Naive thymus-derived CD4-positive, alpha-beta T cell (primary cell): Measurements from ENCODE around the gene FBXO3. TPM values are rescaled to one million over a fixed set of nuclear protein-coding genes. Genes with fewer than 3 reads are reported as not detected.

Experiments
- ATAC-seq: fragments of 150-1000 bp; cut with Tn5 transposase; 2 replicates; pipeline ENCODE4 v1.10.0; 2021; ENCODE audit warnings: mild to moderate bottlenecking, moderate library complexity
- CTCF ChIA-PET: fragments of 350-600 bp; sonication (Branson Sonifier 250); formaldehyde crosslinking; loops from one replicate; lab custom pipeline; 2021; ENCODE audit warnings: antibody characterized with exemption; lab: Charles Lee
- POLR2A ChIA-PET: fragments of 350-600 bp; sonication (Branson Sonifier 250); formaldehyde crosslinking; loops from one replicate; lab custom pipeline; 2021; ENCODE audit warnings: antibody characterized with exemption, inconsistent platforms; lab: Charles Lee
- DNase-seq, 9 donors: peaks; one replicate each; pipeline versions ENCODE4 v3.0.0 to v3.0.0-alpha.2; 2020 to 2022; ENCODE audit warnings: mixed read lengths in 1 of 9
- H3K27ac ChIP-seq: one replicate; pipeline ENCODE4 v1.7.0; 2013; ENCODE audit warnings: mild to moderate bottlenecking, low read depth, low read length, moderate library complexity
- H3K27me3 ChIP-seq, 2 donors: one replicate each; pipeline ENCODE4 v1.7.0; 2013; ENCODE audit warnings: low read length in 2 of 2, mild to moderate bottlenecking in 2 of 2, moderate library complexity in 2 of 2; ENCODE audit not compliant: control insufficient read depth in 2 of 2, insufficient read depth in 2 of 2
- H3K36me3 ChIP-seq, 3 experiments: 1 replicate in 2 of 3; 2 replicates in 1 of 3; pipeline ENCODE4 v1.7.0; 2013; ENCODE audit warnings: low read length in 3 of 3, mild to moderate bottlenecking in 3 of 3, moderate library complexity in 1 of 3; ENCODE audit not compliant: insufficient read depth in 3 of 3, control insufficient read depth in 2 of 3
- H3K4me1 ChIP-seq, 2 donors: one replicate each; pipeline ENCODE4 v1.7.0; 2013; ENCODE audit warnings: low read length in 2 of 2, mild to moderate bottlenecking in 2 of 2, moderate library complexity in 1 of 2; ENCODE audit not compliant: control insufficient read depth in 2 of 2, insufficient read depth in 2 of 2
- H3K4me3 ChIP-seq: 2 replicates; pipeline ENCODE4 v1.7.0; 2013; ENCODE audit warnings: mild to moderate bottlenecking, low read length
- H3K9me3 ChIP-seq, 3 experiments: 1 replicate in 2 of 3; 2 replicates in 1 of 3; pipeline ENCODE4 v1.7.0; 2013; ENCODE audit warnings: low read length in 3 of 3; ENCODE audit not compliant: control insufficient read depth in 2 of 3
- H3K27ac Mint-ChIP-seq, 9 donors: one replicate each; pipeline ENCODE4 v1.8.0; 2020 to 2022; ENCODE audit warnings: mixed read lengths in 9 of 9, mild to moderate bottlenecking in 8 of 9, moderate library complexity in 5 of 9, inconsistent platforms in 2 of 9
- H3K27me3 Mint-ChIP-seq, 5 donors: one replicate each; pipeline ENCODE4 v1.8.0; 2021 to 2022; ENCODE audit warnings: mixed read lengths in 5 of 5, mild to moderate bottlenecking in 1 of 5
- H3K36me3 Mint-ChIP-seq, 5 donors: one replicate each; pipeline ENCODE4 v1.8.0; 2020 to 2022; ENCODE audit warnings: mixed read lengths in 5 of 5, mild to moderate bottlenecking in 3 of 5, inconsistent platforms in 1 of 5
- H3K4me1 Mint-ChIP-seq, 7 donors: one replicate each; pipeline ENCODE4 v1.8.0; 2020 to 2022; ENCODE audit warnings: mixed read lengths in 7 of 7, mild to moderate bottlenecking in 3 of 7, inconsistent platforms in 1 of 7
- H3K4me3 Mint-ChIP-seq, 10 donors: one replicate each; pipeline ENCODE4 v1.8.0; 2020 to 2022; ENCODE audit warnings: mild to moderate bottlenecking in 10 of 10, mixed read lengths in 10 of 10, moderate library complexity in 6 of 10, inconsistent platforms in 2 of 10
- H3K9me3 Mint-ChIP-seq, 11 donors: one replicate each; pipeline ENCODE4 v1.8.0; 2020 to 2022; ENCODE audit warnings: mixed read lengths in 11 of 11, mild to moderate bottlenecking in 4 of 11, inconsistent platforms in 1 of 11, moderate library complexity in 1 of 11
- intact Hi-C, 2 donors: fragments of 100-400 bp; cut with micrococcal nuclease; formaldehyde crosslinking; loops; one replicate each; pipeline ENCODE4 v1.15.1; 2023
- polyA plus RNA-seq, 2 donors: library from polyadenylated mRNA; unstranded; fragments of 300-500 nt; fragmentation: Illumina TruSeq; gene quantifications; one replicate each; pipeline ENCODE4 v1.2.3, GENCODE V29; 2021
- total RNA-seq, 6 experiments: library from RNA in 5 of 6; stranded (reverse) in 5 of 6; gene quantifications; 1 replicate in 5 of 6; 2 replicates in 1 of 6; pipeline ENCODE4 v1.2.3 and lab custom pipeline; 2021 to 2026

Gene FBXO3
- total and polyA plus RNA-seq, 7 experiments from 2014 or later, result 22.6 to 55.7 (median 43.1) TPM

GRCh38 chr11:33716243-33716642, 58.1 kb downstream of the FBXO3 start:
- Histone ChIP-seq H3K27ac (no peak overlapping the region), H3K27me3 (no peaks in the 10 kb centered on the region), H3K4me3 (no peak overlapping the region), H3K4me1 (no peaks in the 10 kb centered on the region), H3K36me3 (peaks cover 0 to 32% (median 0%) of the 10 kb centered on the region in 3 experiments), H3K9me3 (no peaks in the 10 kb centered on the region)
- H3K36me3 Mint-ChIP-seq, result peaks cover 7 to 33% (median 14%) of the 10 kb centered on the region in 5 donors
- no peak overlapping the region for H3K4me3 Mint-ChIP-seq
- no peak overlapping the region for H3K27ac Mint-ChIP-seq
- no peaks in the 10 kb centered on the region for H3K27me3 Mint-ChIP-seq
- no peak for ATAC-seq
- peak in 2 of 9 donors; percentile 10 to 23 for DNase-seq
- intact Hi-C loops, result loop anchor here (1.0 to 2.0 kb wide), 3 partner anchors 19 to 113 kb away; no protein-coding TSS in a partner anchor
- no peaks in the 10 kb centered on the region for H3K9me3 Mint-ChIP-seq
- CTCF ChIA-PET, result interaction anchor here (0.5 to 2.3 kb wide), 6 partner anchors 12 to 191 kb away, joined by 3 to 30 read pairs (median 4); no protein-coding TSS in a partner anchor
- POLR2A ChIA-PET, result interaction anchor here (1.3 kb wide), 1 partner anchor 26 kb away, joined by 4 read pairs; no protein-coding TSS in a partner anchor
- H3K4me1 Mint-ChIP-seq, result peaks cover 0 to 7% (median 0%) of the 10 kb centered on the region in 7 donors

- Mint-ChIP-seq H3K27ac (no peak overlapping the region), H3K4me1 (peaks cover 0 to 2% (median 0%) of the 10 kb centered on the region in 7 donors), H3K9me3 (no peaks in the 10 kb centered on the region), H3K36me3 (peaks cover 8 to 37% (median 15%) of the 10 kb centered on the region in 5 donors), H3K4me3 (no peak overlapping the region), H3K27me3 (no peaks in the 10 kb centered on the region)
- CTCF ChIA-PET, result interaction anchor here (0.6 to 1.3 kb wide), 4 partner anchors 28 to 1469 kb away, joined by 3 to 5 read pairs (median 4); no protein-coding TSS in a partner anchor
- H3K27me3 ChIP-seq, result no peaks in the 10 kb centered on the region
- intact Hi-C loops, result no loop called here
- no peaks in the 10 kb centered on the region for H3K9me3 ChIP-seq
- no peaks in the 10 kb centered on the region for H3K4me1 ChIP-seq
- H3K27ac ChIP-seq, result no peak overlapping the region
- peaks cover 0 to 33% (median 0%) of the 10 kb centered on the region in 3 experiments for H3K36me3 ChIP-seq
- POLR2A ChIA-PET, result no interaction called here
- ATAC-seq (no peak), DNase-seq (no peak)
- H3K4me3 ChIP-seq, result no peak overlapping the region
Measured at GRCh38 chr11:33713856-33714398, 60.4 kb downstream of the FBXO3 start.

GRCh38 chr11:33713151-33713855, 61.0 kb downstream of the FBXO3 start:
- intact Hi-C loops, result no loop called here
- ChIA-PET POLR2A (no interaction called here), CTCF (interaction anchor here (1.0 to 1.1 kb wide), 2 partner anchors 93 to 459 kb away, joined by 3 to 4 read pairs; no protein-coding TSS in a partner anchor)
- no peak overlapping the region for H3K27ac ChIP-seq
- Mint-ChIP-seq H3K4me1 (peaks cover 0 to 5% (median 0%) of the 10 kb centered on the region in 7 donors), H3K4me3 (no peak overlapping the region), H3K27me3 (no peaks in the 10 kb centered on the region), H3K36me3 (peaks cover 6 to 38% (median 20%) of the 10 kb centered on the region in 5 donors), H3K27ac (no peak overlapping the region), H3K9me3 (no peaks in the 10 kb centered on the region)
- peaks cover 0 to 37% (median 0%) of the 10 kb centered on the region in 3 experiments for H3K36me3 ChIP-seq
- no peaks in the 10 kb centered on the region for H3K9me3 ChIP-seq
- no peaks in the 10 kb centered on the region for H3K27me3 ChIP-seq
- ATAC-seq (no peak), DNase-seq (no peak)
- no peaks in the 10 kb centered on the region for H3K4me1 ChIP-seq
- no peak overlapping the region for H3K4me3 ChIP-seq

GRCh38 chr11:33712436-33712835, 61.9 kb downstream of the FBXO3 start:
- Mint-ChIP-seq H3K9me3 (no peaks in the 10 kb centered on the region), H3K4me3 (no peak overlapping the region), H3K4me1 (peaks cover 0 to 7% (median 0%) of the 10 kb centered on the region in 7 donors), H3K27me3 (no peaks in the 10 kb centered on the region), H3K27ac (no peak overlapping the region), H3K36me3 (peaks cover 6 to 38% (median 17%) of the 10 kb centered on the region in 5 donors)
- DNase-seq, result no peak
- intact Hi-C loops, result no loop called here
- ChIA-PET POLR2A (no interaction called here), CTCF (no interaction called here)
- Histone ChIP-seq H3K4me1 (no peaks in the 10 kb centered on the region), H3K27me3 (no peaks in the 10 kb centered on the region), H3K36me3 (peaks cover 0 to 36% (median 0%) of the 10 kb centered on the region in 3 experiments), H3K9me3 (no peaks in the 10 kb centered on the region), H3K27ac (no peak overlapping the region), H3K4me3 (no peak overlapping the region)
- no peak for ATAC-seq

GRCh38 chr11:33709466-33709865, 64.9 kb downstream of the FBXO3 start:
- ATAC-seq, result no peak
- no peaks in the 10 kb centered on the region for H3K9me3 Mint-ChIP-seq

GRCh38 chr11:33708985-33709384, 65.3 kb downstream of the FBXO3 start:
- Mint-ChIP-seq H3K27ac (no peak overlapping the region), H3K4me3 (no peak overlapping the region), H3K9me3 (no peaks in the 10 kb centered on the region), H3K36me3 (peaks cover 0 to 30% (median 12%) of the 10 kb centered on the region in 5 donors), H3K27me3 (no peaks in the 10 kb centered on the region), H3K4me1 (peaks cover 4 to 24% (median 6%) of the 10 kb centered on the region in 7 donors)
- DNase-seq, result no peak
- Histone ChIP-seq H3K4me3 (no peak overlapping the region), H3K27me3 (no peaks in the 10 kb centered on the region), H3K4me1 (no peaks in the 10 kb centered on the region), H3K27ac (no peak overlapping the region), H3K36me3 (peaks cover 0 to 24% (median 0%) of the 10 kb centered on the region in 3 experiments), H3K9me3 (no peaks in the 10 kb centered on the region)
- ChIA-PET POLR2A (no interaction called here), CTCF (interaction anchor here (0.6 kb wide), 1 partner anchor 342 kb away, joined by 4 read pairs; no protein-coding TSS in a partner anchor)
- intact Hi-C loops, result loop anchor here (10.0 kb wide), 2 partner anchors 536 to 674 kb away; partner anchors contain the start of gene TCP11L1 (in 1 of the 2)
- no peak for ATAC-seq

More at GRCh38 chr11:33709466-33709865, 64.9 kb downstream of the FBXO3 start:
- Histone ChIP-seq H3K4me1 (no peaks in the 10 kb centered on the region), H3K27me3 (no peaks in the 10 kb centered on the region), H3K9me3 (no peaks in the 10 kb centered on the region), H3K27ac (no peak overlapping the region), H3K4me3 (no peak overlapping the region), H3K36me3 (peaks cover 0 to 24% (median 0%) of the 10 kb centered on the region in 3 experiments)
- CTCF ChIA-PET, result no interaction called here
- DNase-seq, result no peak
- Mint-ChIP-seq H3K27me3 (no peaks in the 10 kb centered on the region), H3K4me1 (peaks cover 4 to 24% (median 6%) of the 10 kb centered on the region in 7 donors), H3K4me3 (no peak overlapping the region), H3K27ac (no peak overlapping the region), H3K36me3 (peaks cover 0 to 34% (median 12%) of the 10 kb centered on the region in 5 donors)
- intact Hi-C loops, result loop anchor here (10.0 kb wide), 2 partner anchors 535 to 675 kb away; partner anchors contain the start of gene TCP11L1 (in 1 of the 2)
- POLR2A ChIA-PET, result no interaction called here
